HG03196 (cell line): ENCODE results near the gene SP6.

Source experiments
- ATAC-seq: cut with Tn5 transposase; IDR thresholded peaks from one replicate; pipeline ENCODE4 v1.9.1; 2021; ENCODE audit not compliant: unreplicated experiment

The SP6 gene

GRCh38 chr17:47838636-47839035 lies 12.3 kb downstream of the SP6 start:
- no peak for ATAC-seq

DNA sequence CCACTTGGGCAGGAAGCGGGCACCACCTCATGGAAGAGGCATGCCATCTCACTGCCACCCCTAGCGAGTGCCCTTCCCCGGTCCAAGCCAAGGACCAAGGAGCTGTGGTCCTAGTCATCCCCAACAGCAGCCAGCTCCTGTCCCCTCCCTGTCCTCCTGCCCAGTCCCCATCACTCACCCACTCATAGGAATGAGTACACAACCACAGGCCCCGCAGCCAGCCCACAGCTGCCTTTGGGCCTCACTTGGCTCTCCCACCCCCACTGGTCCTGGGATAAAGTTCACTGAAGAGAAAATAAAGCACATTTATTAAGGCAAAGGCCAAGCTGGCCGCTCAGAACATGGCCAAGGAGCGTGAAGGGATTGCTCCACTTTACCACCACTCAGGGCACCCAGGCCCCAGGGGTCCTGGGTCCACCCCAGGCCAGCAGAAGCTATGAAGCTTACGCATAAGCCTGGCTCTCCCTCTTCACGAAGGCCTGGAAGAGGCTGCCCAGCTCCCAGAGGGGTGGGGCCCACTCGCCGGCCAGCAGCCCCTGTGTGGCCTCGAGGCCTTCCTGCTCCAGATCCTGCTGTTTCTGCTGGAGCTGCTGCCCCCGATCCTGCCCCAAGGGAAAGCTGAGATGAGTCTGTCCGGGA lies 13.4 kb downstream of the SP6 start:
- no peak for ATAC-seq

- no peak for ATAC-seq
Observed at GRCh38 chr17:47836601-47837000, 14.4 kb downstream of the SP6 start.

DNA sequence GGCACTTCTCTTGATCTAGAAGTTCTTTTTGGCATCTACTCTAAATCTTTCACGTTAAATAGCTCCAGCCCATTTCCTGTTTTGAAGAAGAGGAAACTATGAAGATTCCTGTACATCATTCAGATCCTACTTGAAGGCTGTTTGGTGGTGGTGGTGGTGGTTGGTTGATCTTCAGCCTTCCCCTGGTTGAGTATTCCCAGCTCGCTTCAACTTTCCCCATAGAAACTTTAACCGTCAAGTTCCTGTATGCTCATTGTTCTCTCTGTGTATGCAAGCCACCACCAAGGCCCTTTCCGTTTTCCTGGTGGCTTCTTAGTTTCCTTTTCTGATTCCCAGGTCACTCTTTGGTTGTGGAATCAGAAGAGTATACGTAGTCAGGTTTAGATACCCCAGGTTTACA lies 16.2 kb downstream of the SP6 start:
- no peak for ATAC-seq

- ATAC-seq = peak; percentile 16
Observed at GRCh38 chr17:47831934-47832327, 19.0 kb downstream of the SP6 start.

GRCh38 chr17:47831003-47831933 lies 19.7 kb downstream of the SP6 start, which contains the start of the genes LRRC46 and MRPL10:
LRRC46 (plus strand) TSS chr17:47831670; CDS start chr17:47831990, 320 bp downstream.
MRPL10 (minus strand) TSS chr17:47831541; CDS start chr17:47831511, 30 bp downstream.
- ATAC-seq = peak; percentile 66

GRCh38 chr17:47830396-47831002 lies 20.5 kb downstream of the SP6 start:
- no peak for ATAC-seq

GRCh38 chr17:47829870-47830269 lies 21.1 kb downstream of the SP6 start:
- no peak for ATAC-seq

DNA sequence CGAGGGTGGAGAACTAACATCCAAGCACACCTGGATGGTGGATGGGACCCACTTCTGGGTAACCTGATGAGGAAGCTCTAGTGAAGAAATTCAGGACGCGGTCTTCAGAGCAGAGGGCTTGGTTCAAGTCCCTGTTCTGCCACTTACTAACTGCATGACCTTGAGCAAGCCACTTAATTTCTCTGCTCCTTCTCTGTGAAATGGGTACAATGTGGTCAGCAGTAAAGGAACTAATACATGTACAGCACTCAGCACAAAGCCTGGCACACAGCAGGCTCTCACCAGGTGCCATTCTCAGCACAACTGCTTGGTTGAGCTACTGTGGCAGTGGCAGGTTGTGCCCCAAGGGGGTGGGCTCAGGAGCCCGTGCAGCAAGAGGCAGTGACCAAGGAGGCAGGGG lies 27.4 kb downstream of the SP6 start:
- ATAC-seq = no peak

DNA sequence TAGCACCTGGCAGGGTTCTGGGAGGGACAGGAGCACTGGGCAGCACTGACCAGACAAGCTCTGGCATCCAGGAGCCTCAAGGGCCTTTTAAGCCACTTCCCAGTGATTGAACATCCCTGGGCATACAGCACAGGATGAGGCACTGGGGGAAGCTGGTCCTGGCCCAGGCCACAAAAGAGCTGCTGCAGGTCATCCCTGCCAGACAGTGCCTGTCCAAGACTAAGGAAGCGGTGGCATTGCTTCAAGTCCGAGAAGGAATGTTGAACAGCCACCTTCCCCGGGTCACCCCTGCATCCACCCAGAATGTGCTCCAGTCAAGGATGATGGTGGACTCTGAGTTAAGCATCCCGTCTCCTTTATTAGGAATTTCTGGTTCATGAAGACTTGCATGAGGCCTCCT lies 28.2 kb downstream of the SP6 start:
- no peak for ATAC-seq

DNA sequence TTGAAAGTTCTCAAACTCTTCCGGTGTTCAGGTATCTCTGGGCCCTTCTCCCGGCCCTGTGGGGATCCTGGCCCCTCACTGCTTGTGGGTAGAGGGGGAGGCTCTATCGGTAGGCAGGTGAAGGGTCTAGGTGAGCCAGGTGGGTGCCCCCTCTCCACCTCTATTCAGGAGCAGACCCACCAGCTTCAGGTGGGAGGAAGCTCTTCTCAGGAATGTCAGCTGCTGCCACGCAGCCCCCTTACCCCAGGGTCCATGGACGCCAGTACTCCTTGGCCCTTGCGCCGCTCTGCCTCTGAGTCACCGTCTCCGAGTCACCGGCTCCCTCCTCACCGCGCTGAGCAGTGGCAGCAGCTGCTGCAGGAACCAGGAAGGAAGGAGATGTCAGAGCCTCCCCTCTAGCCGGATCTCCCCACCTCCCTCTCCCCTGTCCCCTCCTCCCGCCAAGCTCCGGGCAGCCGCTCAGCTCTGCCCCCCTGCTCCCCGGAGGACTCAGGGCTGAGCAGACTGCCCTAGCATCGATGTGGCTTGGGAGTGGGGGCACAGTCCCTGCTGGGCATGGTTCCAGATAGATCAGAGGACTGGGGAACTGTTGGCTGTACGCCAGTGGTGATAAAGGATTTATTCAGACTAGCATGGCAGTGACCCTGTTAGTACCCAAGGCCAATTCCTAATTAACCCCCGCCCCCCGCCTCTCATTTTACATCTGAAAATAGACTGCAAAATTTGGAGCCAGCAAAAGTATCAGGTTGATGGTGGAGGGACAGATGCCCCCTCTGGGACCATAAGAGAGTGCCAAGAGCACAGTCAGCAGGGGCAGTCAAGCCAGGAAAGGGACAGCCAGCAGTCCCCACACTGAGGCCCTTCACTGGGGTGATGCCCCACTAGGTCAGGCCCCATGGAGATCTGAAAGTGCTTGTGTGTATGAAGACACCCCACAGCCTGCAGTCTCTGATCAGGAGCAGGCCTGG lies 29.3 kb downstream of the SP6 start, which contains the start of gene OSBPL7:
OSBPL7 (minus strand) TSS at position 371 of the 968 bp plus-strand sequence. CDS start 1,516 bp downstream, outside the sequence.
- peak; percentile 78 for ATAC-seq

DNA sequence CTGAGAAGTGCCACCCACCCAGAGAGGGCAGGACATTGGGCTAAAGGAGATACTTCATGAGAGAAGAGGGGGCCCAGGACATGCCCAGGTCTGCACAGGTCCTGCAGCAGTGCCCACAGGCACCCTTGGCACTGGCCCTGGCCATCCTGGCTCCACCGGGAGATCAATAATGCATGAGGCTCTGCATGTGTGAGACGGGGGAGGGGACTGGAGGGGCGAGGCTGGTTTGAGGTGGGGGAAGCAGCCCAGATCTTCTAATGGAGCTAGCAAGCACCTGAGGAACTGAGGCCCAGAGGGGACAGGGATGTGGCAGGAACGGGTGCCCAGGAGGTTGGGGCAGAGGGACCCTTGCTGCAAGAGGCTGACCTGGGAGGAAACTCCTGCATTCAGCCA lies 29.9 kb downstream of the SP6 start:
- no peak for ATAC-seq

GRCh38 chr17:47820033-47820789 lies 30.8 kb downstream of the SP6 start:
- ATAC-seq = no peak

GRCh38 chr17:47819475-47819874 lies 31.5 kb downstream of the SP6 start:
- ATAC-seq = no peak

DNA sequence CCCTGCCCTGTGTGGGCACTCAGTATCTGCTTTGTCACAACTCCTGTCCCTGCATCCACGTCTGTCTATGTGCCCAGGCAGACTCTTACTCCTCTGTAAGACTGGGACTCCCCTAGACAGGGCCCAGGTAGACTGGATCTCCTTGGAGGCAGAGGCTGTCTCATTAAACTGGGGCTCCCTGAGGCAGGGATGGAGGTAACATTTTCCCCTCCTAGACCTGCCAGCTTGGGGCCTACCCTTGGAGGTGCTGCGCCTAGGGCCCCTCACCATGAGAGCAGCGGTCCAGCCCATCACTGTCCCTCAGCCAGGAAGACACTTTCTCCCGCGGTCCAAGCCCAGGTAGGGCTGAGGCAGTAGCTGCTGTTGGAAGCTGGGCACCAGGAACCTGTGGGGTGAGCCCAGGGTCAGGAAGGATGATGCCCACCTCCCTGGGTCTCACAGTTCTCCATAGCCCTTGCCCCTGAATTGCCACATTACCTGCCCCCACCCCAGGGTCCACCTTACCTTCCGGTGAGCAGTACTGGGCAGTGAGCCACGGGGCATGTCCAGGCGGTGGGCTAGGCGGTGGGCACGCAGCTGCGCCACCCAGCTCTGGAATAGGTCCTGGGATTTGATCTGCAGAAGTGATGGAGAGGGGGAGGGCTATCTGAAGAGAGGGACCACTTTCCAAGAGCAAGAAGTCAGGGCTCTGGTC lies 32.8 kb downstream of the SP6 start:
- no peak for ATAC-seq

DNA sequence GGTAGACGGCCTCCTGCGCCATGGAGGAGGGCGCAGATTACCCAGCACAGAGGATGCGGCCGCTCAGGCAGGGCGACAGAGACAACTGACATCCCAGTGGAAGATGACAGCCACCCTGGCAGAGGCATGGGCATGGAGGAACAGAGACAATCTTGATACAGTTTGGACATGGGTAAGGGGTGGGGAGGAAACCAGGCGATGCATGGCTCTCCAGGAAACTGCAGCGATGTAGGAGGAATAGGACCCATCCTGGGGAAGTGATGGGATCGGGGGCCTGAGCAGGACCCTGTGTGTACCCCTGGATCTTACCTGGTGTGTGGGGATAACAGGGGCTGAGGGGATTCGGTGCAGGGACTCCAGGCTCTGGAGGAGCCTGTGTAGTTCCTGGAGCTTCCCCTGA lies 34.0 kb downstream of the SP6 start:
- no peak for ATAC-seq

- no peak for ATAC-seq
Observed at GRCh38 chr17:47816111-47816735, 34.7 kb downstream of the SP6 start.

- ATAC-seq = no peak
Observed at GRCh38 chr17:47815106-47815918, 35.7 kb downstream of the SP6 start.
